GM21528 (cell line): ENCODE data around the gene MINAR2.

ENCODE experiments used
- ATAC-seq: cut with Tn5 transposase; IDR thresholded peaks from one replicate; pipeline ENCODE4 v1.9.1; 2021; ENCODE audit warnings: mild to moderate bottlenecking, moderate library complexity; ENCODE audit not compliant: unreplicated experiment, low FRiP score

The MINAR2 gene, protein sequence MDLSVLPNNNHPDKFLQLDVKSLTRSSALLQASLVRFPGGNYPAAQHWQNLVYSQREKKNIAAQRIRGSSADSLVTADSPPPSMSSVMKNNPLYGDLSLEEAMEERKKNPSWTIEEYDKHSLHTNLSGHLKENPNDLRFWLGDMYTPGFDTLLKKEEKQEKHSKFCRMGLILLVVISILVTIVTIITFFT

DNA sequence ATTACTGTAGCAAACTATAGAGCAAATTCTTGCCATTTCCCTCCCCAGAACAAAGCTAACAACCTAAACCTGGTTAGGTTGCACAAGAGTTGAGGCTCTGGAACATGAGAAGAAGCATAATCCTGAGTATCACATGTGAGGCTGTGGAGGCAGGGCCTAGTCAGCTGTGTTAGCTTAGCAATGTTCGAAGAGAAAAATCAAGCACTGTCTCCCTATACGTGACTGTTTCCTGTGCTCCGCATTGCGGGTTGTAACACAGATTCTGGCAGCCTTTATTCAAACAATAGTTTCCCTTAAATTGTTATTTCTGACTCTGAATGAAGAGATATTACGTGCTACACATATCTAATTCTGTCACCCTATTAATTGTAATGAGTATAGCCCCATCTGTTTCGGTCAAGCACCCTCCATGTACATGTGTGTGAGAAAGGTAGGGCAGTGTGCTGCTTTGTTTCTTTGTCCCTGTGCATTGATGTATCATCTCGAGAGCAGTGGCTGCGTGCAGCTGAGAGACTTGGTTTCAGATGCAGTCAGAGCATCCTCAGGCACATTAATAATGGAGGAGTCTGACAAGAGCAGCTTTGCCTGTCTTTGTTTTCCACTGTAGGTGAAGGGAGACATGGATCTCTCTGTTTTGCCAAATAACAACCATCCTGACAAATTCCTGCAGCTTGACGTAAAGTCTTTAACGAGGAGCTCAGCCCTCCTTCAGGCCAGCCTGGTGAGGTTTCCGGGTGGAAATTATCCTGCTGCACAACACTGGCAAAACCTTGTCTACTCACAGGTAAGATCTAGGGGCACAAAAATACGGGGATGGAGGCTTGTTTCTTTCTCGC, at the start of gene MINAR2:
MINAR2 (plus strand) TSS at position 523 of the 836 bp plus-strand sequence; CDS start at position 620, 97 bp downstream.
- no peak for ATAC-seq

DNA sequence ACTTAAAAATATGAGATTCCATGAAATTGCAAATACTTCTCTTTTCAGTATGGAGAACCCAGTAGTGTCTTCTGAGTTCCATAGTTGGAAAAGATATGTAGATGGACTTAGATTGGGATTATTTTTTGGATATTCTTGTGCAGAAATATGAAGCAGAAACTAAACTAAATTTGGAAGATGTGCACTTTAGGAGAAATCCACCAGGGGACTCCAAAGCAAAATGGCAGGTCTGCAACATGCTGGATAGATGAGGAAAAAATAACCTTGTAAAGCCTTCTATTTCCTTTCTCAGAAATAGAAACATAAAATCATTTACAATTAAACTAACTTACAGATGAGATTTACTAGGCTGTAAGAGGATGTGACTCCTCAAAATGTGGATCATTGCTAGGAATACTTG, 49.2 kb upstream of the MINAR2 start:
- no peak for ATAC-seq

DNA sequence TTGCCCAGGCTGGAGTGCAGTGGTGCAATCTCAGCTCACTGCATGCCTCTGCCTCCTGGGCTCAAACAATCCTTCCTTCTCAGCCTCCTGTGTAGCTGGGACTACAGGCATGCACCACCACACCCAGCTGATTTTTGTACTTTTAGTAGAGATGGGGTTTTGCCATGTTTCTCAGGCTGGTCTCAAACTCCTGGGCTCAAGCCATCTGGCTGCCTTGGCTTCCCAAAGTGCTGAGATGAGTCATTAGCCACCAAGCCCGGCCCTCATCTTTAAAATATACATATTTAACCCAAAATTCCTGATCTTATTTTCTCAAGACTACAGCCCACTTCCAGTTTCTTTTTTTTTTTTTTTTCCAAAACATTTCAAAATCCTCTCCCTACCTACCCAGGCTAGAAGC, 31.7 kb upstream of the MINAR2 start:
- no peak for ATAC-seq

DNA sequence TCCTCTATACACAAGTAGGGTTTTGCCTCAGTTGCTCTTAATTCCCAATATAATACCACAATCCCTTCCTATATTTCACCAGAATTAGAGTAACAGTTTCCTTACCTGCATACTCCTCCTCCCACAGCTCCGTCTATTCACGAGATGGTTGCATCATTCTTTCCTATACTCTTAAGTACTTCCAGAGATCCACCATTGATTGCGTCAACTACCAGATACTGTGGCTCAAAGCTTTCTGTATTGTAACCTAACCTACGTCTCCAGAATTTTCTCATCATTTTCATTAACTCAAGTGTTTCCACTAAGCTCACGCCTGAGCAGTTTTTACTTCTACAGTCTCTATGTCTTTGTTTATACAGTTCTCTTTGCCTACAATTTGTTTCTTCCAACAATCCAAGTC, 31.2 kb upstream of the MINAR2 start:
- ATAC-seq: no peak

DNA sequence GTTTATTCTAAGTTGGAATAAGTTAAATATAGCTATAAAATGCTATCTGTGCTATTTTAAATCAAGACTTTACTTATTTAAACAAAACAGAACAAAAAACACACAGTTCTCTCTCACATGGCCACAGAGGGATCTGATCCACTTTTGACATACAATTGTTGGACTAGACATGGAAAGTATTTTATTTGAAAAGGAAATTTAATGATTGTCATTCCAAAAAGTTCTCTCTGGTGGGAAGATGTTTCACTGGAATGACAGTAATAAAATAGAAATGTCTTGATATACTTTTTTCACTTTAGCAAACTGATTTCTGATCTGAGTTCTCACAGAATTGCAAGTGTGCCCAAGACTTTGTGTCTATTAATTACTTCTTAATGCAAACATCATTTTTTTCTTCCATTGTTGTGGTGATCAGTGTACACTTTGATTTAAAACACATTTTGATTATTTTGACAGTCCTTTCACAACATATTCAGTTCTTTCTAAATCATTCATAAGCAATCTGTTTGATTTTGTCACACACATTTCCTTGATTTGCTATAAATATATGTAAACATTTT, 30.1 kb upstream of the MINAR2 start:
- ATAC-seq: no peak

DNA sequence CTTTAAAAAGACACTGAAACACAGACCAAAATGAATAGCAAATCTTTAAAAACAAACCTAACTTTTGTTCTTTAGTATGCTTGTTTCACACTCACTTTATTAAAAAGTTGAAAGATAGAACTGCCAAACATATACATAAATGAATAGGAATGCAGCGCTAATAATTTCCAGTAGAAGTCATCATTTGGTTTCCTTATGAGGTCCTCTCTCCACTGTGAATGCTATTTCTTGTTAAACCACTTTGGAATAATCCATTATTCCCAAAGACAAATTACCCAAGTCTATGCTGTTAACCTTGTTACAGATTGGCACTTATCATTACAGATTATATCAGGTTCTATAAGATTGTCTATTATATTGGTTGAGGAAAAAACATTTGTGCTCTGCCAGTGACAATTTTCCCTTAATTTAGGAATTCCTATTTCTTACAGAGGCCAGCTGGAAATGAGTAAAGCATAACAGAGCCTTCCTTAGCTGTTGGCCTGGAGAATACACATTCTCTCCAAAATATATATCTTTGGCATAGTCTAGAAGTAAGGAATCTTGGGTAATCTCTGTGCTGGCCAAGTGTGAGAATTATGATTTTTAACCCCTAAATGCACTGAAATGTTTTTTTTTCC, 29.3 kb upstream of the MINAR2 start:
- no peak for ATAC-seq

DNA sequence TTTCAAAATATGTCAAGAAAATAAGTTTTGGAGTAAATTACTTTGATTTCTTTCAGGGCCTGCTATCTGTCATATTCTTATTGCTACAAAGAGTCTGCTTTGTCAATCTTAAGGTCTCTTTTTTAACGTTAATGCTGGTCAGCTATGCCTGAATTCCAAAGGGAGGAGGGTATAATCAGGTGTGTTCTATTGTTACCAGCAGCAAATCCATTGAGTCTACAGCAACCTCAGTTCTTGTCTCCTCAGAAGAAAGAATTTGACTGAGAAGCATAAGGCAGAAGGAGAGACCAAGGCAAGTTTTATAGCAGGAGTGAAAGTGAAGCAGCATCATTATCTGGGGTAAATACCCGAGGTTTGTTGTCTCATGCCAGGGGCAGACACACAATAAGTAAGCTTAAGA, 23.7 kb upstream of the MINAR2 start:
- no peak for ATAC-seq

DNA sequence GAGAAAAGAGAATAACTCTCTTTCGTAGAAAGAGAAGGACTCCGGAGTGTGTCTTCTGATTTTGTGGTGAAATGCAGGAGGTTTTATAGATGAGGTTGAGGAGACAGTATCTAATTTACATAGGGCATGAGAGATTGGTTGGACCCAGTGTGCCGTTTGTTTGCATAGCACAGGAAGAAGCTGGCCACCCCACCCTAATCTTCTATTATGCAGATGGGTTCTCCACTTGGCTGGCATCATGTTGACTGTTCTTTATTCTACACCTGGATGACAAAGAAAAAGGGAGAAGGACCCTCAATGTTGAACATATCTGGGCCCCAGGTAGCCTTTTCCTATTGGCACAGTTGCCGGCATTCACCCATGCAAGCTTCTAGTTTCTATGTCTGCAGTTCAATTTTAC, 23.2 kb upstream of the MINAR2 start:
- ATAC-seq: no peak

DNA sequence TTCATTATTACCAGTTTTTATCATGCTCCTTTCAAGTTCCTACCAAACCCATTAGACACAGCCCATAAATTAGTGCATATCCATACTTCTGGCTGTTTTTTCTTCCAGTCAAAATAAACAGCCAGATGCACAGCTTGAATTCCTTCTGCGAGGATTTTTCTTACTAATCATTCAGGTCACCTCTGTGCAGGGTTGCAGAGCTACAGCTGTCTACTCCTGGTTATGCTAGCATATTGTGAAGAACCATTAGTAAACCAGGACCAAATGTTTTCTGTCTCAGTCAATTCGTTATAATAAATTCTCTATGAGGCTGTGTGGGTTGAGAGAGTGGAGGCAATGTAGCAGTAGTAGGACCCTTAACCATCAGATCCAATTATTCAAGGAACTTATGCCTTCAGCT, 8.1 kb upstream of the MINAR2 start:
- no peak for ATAC-seq

DNA sequence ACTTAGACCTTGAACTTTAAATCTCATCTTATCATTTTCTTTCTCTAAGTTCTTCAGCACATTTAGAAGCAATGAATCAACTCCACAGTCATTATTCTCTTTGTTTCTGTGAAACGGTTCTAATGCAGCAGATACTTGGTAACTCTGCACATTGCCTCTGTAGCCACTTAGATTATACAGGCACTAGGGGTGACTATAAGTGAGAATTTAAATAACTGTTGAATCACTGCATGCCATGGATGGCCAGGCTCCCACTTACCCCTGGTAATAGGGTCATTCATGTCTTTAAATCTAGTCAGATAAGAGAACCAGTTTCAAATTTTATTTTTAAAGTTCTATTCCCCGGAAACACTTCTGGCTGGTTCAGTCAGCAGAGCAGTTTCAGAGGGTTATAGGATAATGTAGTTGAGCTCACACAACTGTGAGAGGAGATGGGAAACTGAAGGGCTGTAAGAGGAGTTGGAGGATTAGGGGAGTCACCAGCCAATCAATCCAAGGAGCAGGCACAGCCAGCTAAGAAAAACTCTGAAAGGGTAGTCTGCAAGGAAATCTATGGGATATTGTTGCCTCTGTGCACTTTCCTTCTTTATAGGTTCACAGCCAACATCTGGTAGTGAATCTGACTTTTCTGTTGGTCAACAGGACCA, 4.2 kb upstream of the MINAR2 start:
- ATAC-seq: no peak

DNA sequence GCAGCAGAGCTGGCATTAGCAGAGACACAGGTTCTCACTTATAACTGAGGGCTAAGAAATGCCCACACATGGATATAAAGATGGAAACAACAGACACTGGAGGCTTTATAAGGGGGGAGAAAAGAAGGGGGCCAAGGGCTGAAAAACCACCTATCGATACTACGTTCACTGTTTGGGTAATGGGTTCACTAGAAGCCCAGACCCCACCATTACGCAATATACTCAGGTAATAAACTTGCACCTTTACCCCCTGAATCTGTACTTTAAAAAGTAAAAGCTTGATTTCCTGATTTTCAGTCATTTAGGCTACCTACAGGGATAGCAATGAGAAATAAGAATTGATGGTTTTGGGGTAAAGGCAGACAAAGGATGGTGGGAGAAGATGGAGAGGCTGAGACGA, 1.9 kb upstream of the MINAR2 start:
- ATAC-seq: no peak

DNA sequence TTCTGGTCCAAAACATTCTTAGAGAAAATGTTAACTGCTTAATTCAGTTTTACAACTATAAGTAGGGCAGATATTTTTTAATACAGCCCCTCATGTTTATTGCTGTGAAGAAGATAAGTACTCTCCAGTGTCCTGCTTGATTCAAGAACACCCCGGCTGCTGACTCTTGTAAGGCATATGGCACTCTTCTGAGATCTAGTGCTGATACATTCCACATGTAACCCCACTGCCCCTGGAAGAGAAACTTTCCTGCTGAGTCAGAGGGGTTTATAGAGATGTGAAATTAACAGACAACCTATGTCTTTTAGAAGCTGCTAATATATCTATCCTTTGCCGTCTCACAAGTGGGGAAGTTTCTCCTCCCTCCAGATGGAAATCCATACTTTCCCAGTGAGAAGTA, 1.0 kb upstream of the MINAR2 start:
- ATAC-seq: no peak

DNA sequence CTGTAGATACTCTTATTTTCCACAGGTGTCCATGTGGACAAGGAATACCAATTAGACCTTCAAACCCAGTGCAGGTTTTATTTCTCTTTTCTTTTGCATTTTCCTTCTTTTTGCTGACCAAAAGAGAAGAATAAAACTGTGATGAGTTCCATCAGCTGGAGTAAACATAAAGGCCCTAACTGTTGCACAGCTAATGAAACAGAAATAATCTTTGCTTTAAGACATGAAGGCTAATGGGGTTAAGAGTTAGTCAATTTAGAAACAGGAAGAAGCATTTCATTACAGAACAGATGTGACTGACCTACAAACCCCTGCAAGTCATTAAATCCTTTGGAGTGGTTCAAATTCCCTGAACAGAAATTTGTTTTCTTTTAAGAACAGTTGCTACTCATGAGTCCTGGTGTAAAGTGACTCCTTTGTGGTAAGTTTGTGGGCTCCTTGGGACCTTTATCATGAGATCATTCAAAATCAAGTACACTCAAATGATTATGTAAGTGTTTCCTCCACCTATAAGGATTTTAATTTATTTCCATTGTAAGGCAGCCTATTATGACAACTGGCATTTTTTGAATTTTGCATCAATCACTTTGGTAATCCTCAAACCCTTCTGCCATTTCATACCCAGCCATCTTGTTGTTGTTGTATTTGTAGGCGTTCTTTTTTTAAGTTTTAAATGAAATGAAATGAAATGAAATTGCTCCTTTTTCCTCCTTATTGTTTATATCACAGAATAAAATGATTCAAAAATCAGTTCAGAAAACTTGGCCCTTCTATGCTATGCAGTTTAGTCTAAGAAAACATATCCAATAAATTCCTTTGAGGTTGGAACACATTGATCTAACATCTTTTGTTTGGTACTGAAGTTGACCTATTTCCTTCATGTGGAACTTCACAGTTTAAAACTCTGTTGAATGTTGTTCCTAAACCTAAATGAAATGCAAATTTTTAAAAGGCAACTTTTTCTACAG, 1.3 kb downstream of the MINAR2 start:
- ATAC-seq: no peak

DNA sequence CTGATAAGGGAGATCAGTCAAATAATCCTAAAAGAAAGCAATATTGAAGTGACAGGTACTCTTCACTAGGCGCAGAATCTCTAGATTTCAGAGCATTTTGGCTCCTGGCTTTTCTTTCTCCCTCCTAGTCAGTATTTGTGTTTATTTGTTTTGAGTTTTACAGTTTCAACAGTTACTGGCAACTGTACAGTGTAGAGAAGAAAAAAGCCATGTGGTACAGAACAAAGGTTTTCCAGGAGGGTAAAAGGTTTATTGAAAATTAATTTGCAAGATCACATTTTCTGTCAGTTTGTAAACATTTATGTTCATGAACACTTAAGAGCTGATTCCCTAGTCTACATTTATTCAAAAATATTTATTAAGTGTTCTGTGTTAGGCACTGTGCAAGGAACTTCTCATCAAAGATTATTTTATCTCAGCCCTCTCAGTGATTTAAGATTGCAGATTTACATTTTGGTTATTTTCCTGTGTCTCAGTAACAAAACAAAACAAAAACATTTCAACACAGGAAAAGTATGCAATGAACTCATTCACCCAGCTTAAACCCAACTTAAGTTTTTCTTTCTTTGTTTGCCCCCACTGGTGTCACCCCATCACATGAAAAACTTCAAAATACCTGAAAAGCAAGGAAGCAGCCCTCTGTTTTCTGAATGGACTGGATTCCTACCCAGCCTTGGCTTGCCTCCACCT, 12.9 kb downstream of the MINAR2 start:
- no peak for ATAC-seq

DNA sequence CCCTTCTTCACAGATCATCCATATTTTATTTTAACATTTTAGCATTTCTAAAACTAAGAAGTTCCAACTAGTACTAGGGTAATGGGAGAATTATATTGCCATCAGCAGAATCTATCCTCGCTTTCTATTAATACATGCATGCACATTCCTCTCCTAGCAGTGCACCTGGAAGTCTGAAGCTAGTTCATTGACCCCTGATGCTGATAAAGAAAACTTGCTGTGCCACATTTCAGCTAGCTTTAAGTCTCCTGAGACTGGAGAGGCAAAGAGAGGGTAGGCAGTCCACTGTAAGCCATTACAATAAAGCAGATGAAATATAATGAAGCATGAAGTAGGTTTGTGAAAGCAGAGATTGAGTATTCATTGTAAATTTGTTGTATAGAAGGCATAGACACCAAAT, 15.8 kb downstream of the MINAR2 start:
- no peak for ATAC-seq

DNA sequence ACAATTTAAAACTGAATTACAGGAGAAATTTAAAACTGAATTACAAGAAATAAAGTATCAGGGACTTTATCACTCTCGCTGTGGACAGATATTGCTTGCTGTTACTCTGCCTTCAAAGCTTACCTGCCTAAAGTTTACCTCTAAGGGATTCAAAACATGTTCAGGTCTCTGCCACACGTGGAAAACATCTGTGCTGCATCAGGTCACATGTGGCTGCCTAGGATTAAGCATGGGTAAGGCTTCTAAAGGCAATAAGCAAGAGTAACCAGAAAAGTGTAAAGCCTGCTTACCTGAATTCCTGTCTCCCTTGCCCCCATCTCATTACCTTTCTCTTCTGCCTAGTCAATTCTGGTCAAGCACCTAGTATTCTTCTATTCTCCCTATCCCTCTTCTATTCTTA, 18.9 kb downstream of the MINAR2 start:
- ATAC-seq: no peak

DNA sequence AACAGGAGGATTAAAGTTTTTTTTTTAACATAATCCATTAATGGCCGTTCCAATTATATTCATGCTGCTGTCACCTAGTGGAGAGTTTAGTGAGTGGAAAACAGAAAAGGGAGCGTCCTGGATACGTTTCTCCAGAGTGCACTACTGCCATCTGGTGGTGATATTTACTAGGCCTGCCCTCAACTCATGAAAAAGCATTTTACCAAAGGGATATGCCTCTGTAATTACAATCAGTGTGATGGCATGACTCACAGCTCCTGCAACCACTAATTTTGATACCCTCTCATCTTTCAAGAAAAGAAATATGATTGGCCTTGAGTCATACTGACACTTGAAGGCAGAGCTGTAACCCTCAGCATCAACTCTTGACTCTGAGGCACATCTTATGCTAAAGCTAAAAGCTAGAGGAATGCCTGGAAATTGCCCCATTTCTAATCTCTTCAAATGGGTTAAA, 20.1 kb downstream of the MINAR2 start:
- peak; percentile 96 for ATAC-seq

DNA sequence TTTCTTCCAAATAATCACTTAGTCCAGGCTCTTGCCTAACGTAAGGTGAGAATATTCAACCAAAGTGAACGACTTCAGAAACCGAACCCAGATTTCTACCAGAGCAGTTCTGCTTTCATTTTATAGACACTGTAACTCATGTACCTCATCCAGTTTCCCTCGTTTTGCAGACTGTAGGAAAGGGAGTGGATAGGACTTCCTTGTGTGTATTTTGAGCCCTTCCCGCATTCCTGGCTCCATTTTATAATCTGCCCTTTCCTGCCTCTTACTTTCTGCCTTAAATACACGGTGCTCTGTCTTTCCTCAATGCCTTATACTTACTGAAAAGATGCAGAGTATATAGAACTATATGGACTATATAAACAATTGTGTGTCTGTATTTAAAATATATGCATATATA, 20.8 kb downstream of the MINAR2 start:
- no peak for ATAC-seq
